Mesothelial cell of epicardium (in vitro differentiated cells): ENCODE results near the gene EXOG. TPM values are rescaled to one million over a fixed set of nuclear protein-coding genes. Genes with fewer than 3 reads are reported as not detected.

Experiments
- DNase-seq, 2 experiments: peaks; one replicate each; pipeline ENCODE4 v3.0.0; 2021; ENCODE audit warnings: low spot score in 2 of 2; ENCODE audit not compliant: unreplicated experiment in 2 of 2
- H3K27ac Mint-ChIP-seq: 2 replicates; pipeline ENCODE4 v1.8.0; 2021; ENCODE audit warnings: mixed read lengths
- H3K27me3 Mint-ChIP-seq: 2 replicates; pipeline ENCODE4 v1.8.0; 2021; ENCODE audit warnings: low read depth, mixed read lengths
- H3K36me3 Mint-ChIP-seq: 2 replicates; pipeline ENCODE4 v1.8.0; 2021; ENCODE audit warnings: mixed read lengths
- H3K4me1 Mint-ChIP-seq: 2 replicates; pipeline ENCODE4 v1.8.0; 2021; ENCODE audit warnings: mixed read lengths
- H3K4me3 Mint-ChIP-seq: 2 replicates; pipeline ENCODE4 v1.8.0; 2021; ENCODE audit warnings: mild to moderate bottlenecking, moderate library complexity, mixed read lengths
- H3K9me3 Mint-ChIP-seq: 2 replicates; pipeline ENCODE4 v1.8.0; 2021; ENCODE audit warnings: mixed read lengths
- CTCF ChIP-seq: fragments of 200-600 bp; sonication (generic); IDR thresholded peaks from one replicate; pipeline ENCODE4 v1.5.0; 2021; ENCODE audit warnings: antibody characterized with exemption; ENCODE audit not compliant: unreplicated experiment
- total RNA-seq: library from RNA; stranded (reverse); gene quantifications from 3 replicates; pipeline ENCODE4 v1.2.1, GENCODE V29; 2021

The EXOG gene
- total RNA-seq, 1 donor from 2014 or later, result 19.5 TPM

- no peaks in the 10 kb centered on the region for H3K27me3 Mint-ChIP-seq
- H3K36me3 Mint-ChIP-seq, result peaks cover 42% of the 10 kb centered on the region
- TF ChIP-seq CTCF, result no peak
- H3K4me3 Mint-ChIP-seq, result no peak overlapping the region
- H3K9me3 Mint-ChIP-seq, result peaks cover 42% of the 10 kb centered on the region
- DNase-seq, result no peak
- peaks cover 15% of the 10 kb centered on the region for H3K4me1 Mint-ChIP-seq
- H3K27ac Mint-ChIP-seq, result no peak overlapping the region
Observed at GRCh38 chr3:38469852-38470251, 26.3 kb upstream of the EXOG start.

- no peaks in the 10 kb centered on the region for H3K27me3 Mint-ChIP-seq
- peaks cover 15% of the 10 kb centered on the region for H3K4me1 Mint-ChIP-seq
- H3K4me3 Mint-ChIP-seq, result no peak overlapping the region
- DNase-seq, result no peak
- no peak overlapping the region for H3K27ac Mint-ChIP-seq
- peaks cover 32% of the 10 kb centered on the region for H3K9me3 Mint-ChIP-seq
- no peak for TF ChIP-seq CTCF
- peaks cover 33% of the 10 kb centered on the region for H3K36me3 Mint-ChIP-seq
Observed at GRCh38 chr3:38471260-38471857, 24.8 kb upstream of the EXOG start.

GRCh38 chr3:38472342-38472741 is 23.8 kb upstream of the EXOG start:
- H3K27ac Mint-ChIP-seq, result no peak overlapping the region
- no peaks in the 10 kb centered on the region for H3K27me3 Mint-ChIP-seq
- no peak overlapping the region for H3K4me3 Mint-ChIP-seq
- peaks cover 27% of the 10 kb centered on the region for H3K9me3 Mint-ChIP-seq
- H3K36me3 Mint-ChIP-seq, result peaks cover 28% of the 10 kb centered on the region
- peaks cover 15% of the 10 kb centered on the region for H3K4me1 Mint-ChIP-seq
- TF ChIP-seq CTCF, result no peak
- DNase-seq, result no peak

GRCh38 chr3:38473229-38473628 is 22.9 kb upstream of the EXOG start:
- Mint-ChIP-seq H3K27ac (peak overlapping the region; percentile 26), H3K9me3 (peaks cover 25% of the 10 kb centered on the region), H3K36me3 (peaks cover 24% of the 10 kb centered on the region), H3K27me3 (no peaks in the 10 kb centered on the region), H3K4me1 (peaks cover 15% of the 10 kb centered on the region), H3K4me3 (no peak overlapping the region)
- DNase-seq, result no peak
- TF ChIP-seq CTCF, result no peak

- H3K27ac Mint-ChIP-seq, result no peak overlapping the region
- no peak for TF ChIP-seq CTCF
- H3K9me3 Mint-ChIP-seq, result peaks cover 8% of the 10 kb centered on the region
- peaks cover 10% of the 10 kb centered on the region for H3K36me3 Mint-ChIP-seq
- no peak for DNase-seq
- H3K27me3 Mint-ChIP-seq, result no peaks in the 10 kb centered on the region
- H3K4me1 Mint-ChIP-seq, result peaks cover 15% of the 10 kb centered on the region
- no peak overlapping the region for H3K4me3 Mint-ChIP-seq
Observed at GRCh38 chr3:38474928-38475605, 21.1 kb upstream of the EXOG start.
